ENCODE data around the gene TNFSF12.

Gene TNFSF12

GRCh38 chr17:7582396-7583252, 33.8 kb downstream of the TNFSF12 start:
- Histone ChIP-seq H3K4me1 (ENCODE audit: control insufficient read depth, insufficient read depth, low read length) (peaks cover 5% of the 10 kb centered on the region), H3K9ac (ENCODE audit: low read depth, low read length) (peak overlapping the region; percentile 100), H3K36me3 (ENCODE audit: control insufficient read depth, insufficient read depth, low read length) (peaks cover 20% of the 10 kb centered on the region), H3K9me3 (ENCODE audit: control insufficient read depth, insufficient read depth, low read length) (no peaks in the 10 kb centered on the region), H3K4me3 (ENCODE audit: low read depth, low read length) (peak overlapping the region; percentile 96), H3K27me3 (ENCODE audit: control insufficient read depth, insufficient read depth, low read length) (no peaks in the 10 kb centered on the region)

GRCh38 chr17:7583253-7584109, 34.6 kb downstream of the TNFSF12 start, which contains the start of gene MPDU1:
Gene MPDU1, plus strand, starts transcription at chr17:7583852. Its CDS starts 11 bp downstream, at chr17:7583863.
- H3K4me3 ChIP-seq (ENCODE audit: low read depth, low read length) = peak within 1 kb of the TSS; percentile 96
- peaks cover 18% of the 10 kb centered on the region for H3K36me3 ChIP-seq (ENCODE audit: control insufficient read depth, insufficient read depth, low read length)
- H3K4me1 ChIP-seq (ENCODE audit: control insufficient read depth, insufficient read depth, low read length) = peaks cover 6% of the 10 kb centered on the region
- H3K9me3 ChIP-seq (ENCODE audit: control insufficient read depth, insufficient read depth, low read length) = no peaks in the 10 kb centered on the region
- H3K9ac ChIP-seq (ENCODE audit: low read depth, low read length) = peak within 1 kb of the TSS; percentile 100
- no peaks in the 10 kb centered on the region for H3K27me3 ChIP-seq (ENCODE audit: control insufficient read depth, insufficient read depth, low read length)

- Histone ChIP-seq H3K4me3 (ENCODE audit: low read depth, low read length) (peak overlapping the region; percentile 73), H3K36me3 (ENCODE audit: control insufficient read depth, insufficient read depth, low read length) (peaks cover 22% of the 10 kb centered on the region), H3K27me3 (ENCODE audit: control insufficient read depth, insufficient read depth, low read length) (no peaks in the 10 kb centered on the region), H3K9me3 (ENCODE audit: control insufficient read depth, insufficient read depth, low read length) (no peaks in the 10 kb centered on the region), H3K4me1 (ENCODE audit: control insufficient read depth, insufficient read depth, low read length) (peaks cover 11% of the 10 kb centered on the region), H3K9ac (ENCODE audit: low read depth, low read length) (no peak overlapping the region)
These were observed 38.0 kb downstream of the TNFSF12 start for GRCh38 chr17:7586673-7587419.

- no peak overlapping the region for H3K9ac ChIP-seq (ENCODE audit: low read depth, low read length)
- peaks cover 11% of the 10 kb centered on the region for H3K4me1 ChIP-seq (ENCODE audit: control insufficient read depth, insufficient read depth, low read length)
These were observed 38.7 kb downstream of the TNFSF12 start for GRCh38 chr17:7587420-7588151.

DNA sequence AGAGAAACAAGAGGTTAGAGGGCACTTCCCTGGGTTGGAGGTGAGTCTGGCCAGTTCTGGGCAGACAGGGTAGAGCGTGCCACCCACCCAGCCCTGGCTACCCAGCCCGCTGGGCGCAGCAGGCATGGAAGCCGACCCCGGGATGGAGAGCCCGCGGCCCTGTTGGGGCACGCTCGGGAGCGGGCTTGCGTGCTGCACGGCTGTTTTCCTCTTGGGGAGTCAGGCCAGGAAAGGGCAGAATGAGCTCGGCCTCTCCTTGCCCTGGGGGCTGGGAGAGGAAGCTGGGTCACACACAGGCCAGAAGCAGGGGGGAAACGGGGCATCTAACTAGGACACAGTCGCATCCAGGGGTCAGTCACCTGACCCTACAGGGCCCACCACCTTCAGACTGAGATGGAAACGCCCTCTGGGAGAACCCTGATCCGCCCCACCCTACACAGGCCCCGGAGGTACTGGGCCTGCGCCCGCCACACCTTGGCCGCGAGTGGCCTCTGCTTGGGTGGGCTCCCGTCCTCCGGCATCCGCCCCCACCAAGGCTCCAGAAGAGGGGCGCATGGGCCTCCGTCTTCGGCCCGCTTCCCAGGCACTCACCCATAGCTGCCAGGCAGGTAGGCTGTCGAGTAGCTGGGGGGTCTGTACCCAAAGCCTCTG, 39.8 kb downstream of the TNFSF12 start:
- no peaks in the 10 kb centered on the region for H3K27me3 ChIP-seq (ENCODE audit: control insufficient read depth, insufficient read depth, low read length)
- H3K36me3 ChIP-seq (ENCODE audit: control insufficient read depth, insufficient read depth, low read length) = peaks cover 40% of the 10 kb centered on the region

More at GRCh38 chr17:7587420-7588151, 38.7 kb downstream of the TNFSF12 start:
- H3K27me3 ChIP-seq (ENCODE audit: control insufficient read depth, insufficient read depth, low read length) = no peaks in the 10 kb centered on the region
- peak overlapping the region; percentile 73 for H3K4me3 ChIP-seq (ENCODE audit: low read depth, low read length)
- peaks cover 29% of the 10 kb centered on the region for H3K36me3 ChIP-seq (ENCODE audit: control insufficient read depth, insufficient read depth, low read length)
- H3K9me3 ChIP-seq (ENCODE audit: control insufficient read depth, insufficient read depth, low read length) = no peaks in the 10 kb centered on the region

DNA sequence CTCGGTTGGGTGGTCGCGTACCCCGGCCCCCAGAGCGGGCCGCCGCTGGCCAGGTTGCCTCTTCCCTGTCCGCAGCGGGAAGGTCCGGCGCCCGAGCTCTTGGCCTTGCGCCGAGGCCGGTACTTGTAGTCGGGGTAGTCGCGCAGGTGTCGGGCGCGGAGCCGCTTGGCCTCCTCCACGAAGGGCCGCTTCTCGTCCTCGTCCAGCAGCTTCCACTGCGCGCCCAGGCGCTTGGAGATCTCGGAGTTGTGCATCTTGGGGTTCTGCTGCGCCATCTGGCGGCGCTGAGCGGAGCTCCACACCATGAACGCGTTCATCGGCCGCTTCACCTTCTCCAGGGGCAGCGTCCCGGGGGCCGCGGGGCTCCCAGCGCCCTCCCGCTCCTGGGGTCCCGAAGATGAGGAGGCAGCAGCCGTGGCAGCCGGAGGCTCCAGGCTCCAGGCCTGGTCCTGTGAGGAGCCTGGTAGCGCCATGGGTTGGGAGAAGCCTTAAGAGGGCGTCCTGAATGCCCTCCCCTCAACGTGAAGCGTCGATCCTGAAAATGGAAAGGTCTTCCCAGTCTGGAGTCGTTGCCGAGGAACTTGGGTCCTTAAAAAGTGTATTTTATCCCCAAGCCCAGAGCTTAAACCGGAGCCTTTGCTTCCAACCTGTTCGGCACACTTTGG, 40.5 kb downstream of the TNFSF12 start:
- Histone ChIP-seq H3K4me3 (ENCODE audit: low read depth, low read length) (peak overlapping the region; percentile 73), H3K27me3 (ENCODE audit: control insufficient read depth, insufficient read depth, low read length) (no peaks in the 10 kb centered on the region), H3K4me1 (ENCODE audit: control insufficient read depth, insufficient read depth, low read length) (peaks cover 10% of the 10 kb centered on the region), H3K9me3 (ENCODE audit: control insufficient read depth, insufficient read depth, low read length) (no peaks in the 10 kb centered on the region), H3K36me3 (ENCODE audit: control insufficient read depth, insufficient read depth, low read length) (peaks cover 43% of the 10 kb centered on the region), H3K9ac (ENCODE audit: low read depth, low read length) (peak overlapping the region; percentile 87)

More for the DNA sequence above, 39.8 kb downstream of the TNFSF12 start:
- Histone ChIP-seq H3K9me3 (ENCODE audit: control insufficient read depth, insufficient read depth, low read length) (no peaks in the 10 kb centered on the region), H3K4me3 (ENCODE audit: low read depth, low read length) (peak overlapping the region; percentile 73), H3K9ac (ENCODE audit: low read depth, low read length) (peak overlapping the region; percentile 87), H3K4me1 (ENCODE audit: control insufficient read depth, insufficient read depth, low read length) (peaks cover 11% of the 10 kb centered on the region)

GRCh38 chr17:7589891-7590691, 41.2 kb downstream of the TNFSF12 start, which contains the start of gene SOX15:
Gene SOX15, minus strand, starts transcription at chr17:7590094. Its CDS starts 418 bp downstream, at chr17:7589676.
- H3K9ac ChIP-seq (ENCODE audit: low read depth, low read length) = peak within 1 kb of the TSS; percentile 87
- H3K4me3 ChIP-seq (ENCODE audit: low read depth, low read length) = peak within 1 kb of the TSS; percentile 73
- H3K4me1 ChIP-seq (ENCODE audit: control insufficient read depth, insufficient read depth, low read length) = peaks cover 8% of the 10 kb centered on the region
- H3K36me3 ChIP-seq (ENCODE audit: control insufficient read depth, insufficient read depth, low read length) = peaks cover 50% of the 10 kb centered on the region
- H3K27me3 ChIP-seq (ENCODE audit: control insufficient read depth, insufficient read depth, low read length) = no peaks in the 10 kb centered on the region
- H3K9me3 ChIP-seq (ENCODE audit: control insufficient read depth, insufficient read depth, low read length) = no peaks in the 10 kb centered on the region

GRCh38 chr17:7590743-7591142, 41.9 kb downstream of the TNFSF12 start:
- H3K9me3 ChIP-seq (ENCODE audit: control insufficient read depth, insufficient read depth, low read length) = no peaks in the 10 kb centered on the region
- no peaks in the 10 kb centered on the region for H3K27me3 ChIP-seq (ENCODE audit: control insufficient read depth, insufficient read depth, low read length)
- H3K4me1 ChIP-seq (ENCODE audit: control insufficient read depth, insufficient read depth, low read length) = peaks cover 8% of the 10 kb centered on the region
- H3K4me3 ChIP-seq (ENCODE audit: low read depth, low read length) = peak overlapping the region; percentile 35
- H3K9ac ChIP-seq (ENCODE audit: low read depth, low read length) = peak overlapping the region; percentile 73
- H3K36me3 ChIP-seq (ENCODE audit: control insufficient read depth, insufficient read depth, low read length) = peaks cover 55% of the 10 kb centered on the region

DNA sequence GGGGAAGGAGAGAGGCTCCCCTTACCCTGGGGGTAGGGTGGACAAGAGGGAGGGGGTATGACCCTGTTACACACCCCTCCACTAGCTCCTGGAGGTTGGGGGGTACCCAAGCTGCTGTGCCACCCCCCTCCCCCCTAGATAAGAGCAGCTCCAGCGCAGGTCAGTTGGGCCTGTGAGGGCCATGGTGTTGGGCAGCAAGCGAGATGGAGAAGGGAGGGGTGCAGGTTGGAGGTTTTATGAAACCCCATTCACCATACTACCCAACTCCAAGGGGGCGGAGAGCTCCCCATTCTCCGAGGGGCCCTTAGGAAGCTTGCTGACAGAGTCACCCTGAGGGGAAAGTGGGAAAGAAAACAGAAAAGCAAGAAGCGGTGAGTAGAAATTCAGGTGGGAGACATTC, 42.7 kb downstream of the TNFSF12 start:
- Histone ChIP-seq H3K4me3 (ENCODE audit: low read depth, low read length) (no peak overlapping the region), H3K36me3 (ENCODE audit: control insufficient read depth, insufficient read depth, low read length) (peaks cover 57% of the 10 kb centered on the region), H3K27me3 (ENCODE audit: control insufficient read depth, insufficient read depth, low read length) (no peaks in the 10 kb centered on the region), H3K9ac (ENCODE audit: low read depth, low read length) (no peak overlapping the region), H3K4me1 (ENCODE audit: control insufficient read depth, insufficient read depth, low read length) (peaks cover 8% of the 10 kb centered on the region), H3K9me3 (ENCODE audit: control insufficient read depth, insufficient read depth, low read length) (no peaks in the 10 kb centered on the region)

Data from iPS-15b (cell line).